GM19463 (cell line): ENCODE measurements around the gene TTC7B.

Experiments used
- ATAC-seq: cut with Tn5 transposase; IDR thresholded peaks from one replicate; pipeline ENCODE4 v1.9.1; 2021; ENCODE audit warnings: mild to moderate bottlenecking, moderate library complexity; ENCODE audit not compliant: unreplicated experiment

TTC7B gene

GRCh38 chr14:90742252-90742651 is 74.0 kb downstream of the TTC7B start:
- ATAC-seq, result no peak

- no peak for ATAC-seq
These were observed 74.6 kb downstream of the TTC7B start for GRCh38 chr14:90741682-90741946.

GRCh38 chr14:90740946-90741681 is 75.1 kb downstream of the TTC7B start:
- ATAC-seq, result no peak

- no peak for ATAC-seq
These were observed 76.1 kb downstream of the TTC7B start for GRCh38 chr14:90740081-90740480.

GRCh38 chr14:90739318-90740068 is 76.7 kb downstream of the TTC7B start:
- ATAC-seq, result no peak

- no peak for ATAC-seq
These were observed 83.0 kb downstream of the TTC7B start for GRCh38 chr14:90733139-90733808.

- ATAC-seq, result no peak
These were observed 83.5 kb downstream of the TTC7B start for GRCh38 chr14:90732718-90733117.

GRCh38 chr14:90732139-90732538 is 84.1 kb downstream of the TTC7B start:
- ATAC-seq, result no peak

GRCh38 chr14:90731487-90731886 is 84.7 kb downstream of the TTC7B start:
- no peak for ATAC-seq

- ATAC-seq, result no peak
These were observed 85.9 kb downstream of the TTC7B start for GRCh38 chr14:90730206-90730766.

GRCh38 chr14:90728951-90729350 is 87.3 kb downstream of the TTC7B start:
- no peak for ATAC-seq

- no peak for ATAC-seq
These were observed 89.1 kb downstream of the TTC7B start for GRCh38 chr14:90727082-90727481.

GRCh38 chr14:90726656-90727055 is 89.6 kb downstream of the TTC7B start:
- no peak for ATAC-seq

GRCh38 chr14:90724866-90725265 is 91.4 kb downstream of the TTC7B start:
- no peak for ATAC-seq

- ATAC-seq, result no peak
These were observed 93.6 kb downstream of the TTC7B start for GRCh38 chr14:90722590-90722989.

- ATAC-seq, result no peak
These were observed 94.5 kb downstream of the TTC7B start for GRCh38 chr14:90721619-90722305.

- ATAC-seq, result no peak
These were observed 95.4 kb downstream of the TTC7B start for GRCh38 chr14:90720832-90721231.

- no peak for ATAC-seq
These were observed 95.9 kb downstream of the TTC7B start for GRCh38 chr14:90720336-90720735.

- ATAC-seq, result no peak
These were observed 98.3 kb downstream of the TTC7B start for GRCh38 chr14:90717916-90718315.

- ATAC-seq, result no peak
These were observed 100.2 kb downstream of the TTC7B start for GRCh38 chr14:90715993-90716392.

GRCh38 chr14:90715495-90715894 is 100.7 kb downstream of the TTC7B start:
- ATAC-seq, result no peak
